Medulla oblongata (tissue), 1 donor: ENCODE data around the gene FAM9A.

Source experiments
- DNase-seq: peaks from one replicate; pipeline ENCODE4 v3.0.0-alpha.2; 2015; ENCODE audit errors: extremely low spot score

Gene FAM9A

DNA sequence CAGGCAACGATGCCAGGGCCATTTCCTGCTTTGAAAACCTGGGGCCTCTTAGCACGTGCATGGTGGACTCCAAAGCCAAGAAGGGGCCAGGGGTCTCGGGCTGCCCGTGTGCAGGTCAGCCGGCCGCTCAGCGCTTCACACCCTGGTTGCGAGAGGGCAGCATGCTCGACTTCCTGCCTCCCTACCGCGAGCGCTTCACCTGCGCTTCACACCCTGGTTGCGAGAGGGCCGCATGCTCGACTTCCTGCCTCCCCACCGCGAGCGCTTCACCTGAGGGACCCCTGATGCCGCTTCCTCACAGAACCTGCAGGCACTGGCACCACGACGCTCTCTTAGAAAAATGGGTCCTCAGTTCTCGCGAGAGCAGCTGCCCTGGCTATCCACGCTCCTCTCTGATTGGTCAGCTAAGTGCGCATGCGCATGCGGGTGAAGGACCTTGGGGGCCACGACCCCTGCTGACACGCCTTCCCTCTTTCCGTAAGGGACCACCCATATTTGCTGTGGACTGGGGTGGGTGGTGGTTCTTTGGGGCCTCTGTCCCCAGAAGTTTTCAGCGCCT is at the start of gene FAM9A:
Gene FAM9A (minus strand): TSS at position 343 of the 559 bp plus-strand sequence. CDS start 1,212 bp downstream, outside the sequence.
- DNase-seq, result no peak

DNA sequence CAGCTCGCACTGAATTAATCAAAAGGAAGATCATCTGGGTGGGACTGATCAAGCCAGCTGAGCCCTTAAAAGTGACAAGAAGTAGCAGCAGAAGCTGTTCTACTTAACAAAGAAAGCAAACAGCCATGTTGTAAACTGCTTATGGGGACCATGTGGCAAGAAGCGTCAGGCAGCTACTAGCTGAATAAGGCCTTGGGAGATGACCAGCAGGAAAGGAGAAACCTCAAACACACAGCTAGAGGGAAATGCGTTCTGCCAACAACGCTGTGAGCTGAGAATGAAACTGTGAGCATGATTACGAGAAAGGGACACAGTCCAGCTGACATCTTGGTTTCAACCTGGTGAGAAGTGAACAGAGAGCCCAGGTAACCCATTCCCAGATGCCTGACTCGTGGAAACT is 49.3 kb upstream of the FAM9A start:
- DNase-seq, result no peak

DNA sequence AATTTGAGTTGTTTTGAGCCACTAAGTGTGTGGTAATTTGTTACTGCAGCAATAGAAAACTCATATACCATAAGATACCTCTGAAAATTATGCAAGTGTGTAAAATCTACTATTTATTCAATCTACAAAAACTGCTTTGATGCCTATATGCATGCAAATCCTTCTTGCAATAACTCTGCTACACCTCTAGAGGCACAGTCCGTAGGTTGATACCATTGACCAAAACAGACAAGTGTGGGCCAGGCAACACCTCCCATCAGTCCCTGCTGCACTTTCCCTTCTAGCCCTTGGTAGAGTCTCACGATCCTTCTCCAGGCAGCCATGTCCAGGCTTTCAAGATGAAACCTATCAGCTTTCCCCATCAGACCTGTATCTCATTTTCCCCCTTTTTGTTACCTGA is 48.8 kb upstream of the FAM9A start:
- DNase-seq, result no peak

DNA sequence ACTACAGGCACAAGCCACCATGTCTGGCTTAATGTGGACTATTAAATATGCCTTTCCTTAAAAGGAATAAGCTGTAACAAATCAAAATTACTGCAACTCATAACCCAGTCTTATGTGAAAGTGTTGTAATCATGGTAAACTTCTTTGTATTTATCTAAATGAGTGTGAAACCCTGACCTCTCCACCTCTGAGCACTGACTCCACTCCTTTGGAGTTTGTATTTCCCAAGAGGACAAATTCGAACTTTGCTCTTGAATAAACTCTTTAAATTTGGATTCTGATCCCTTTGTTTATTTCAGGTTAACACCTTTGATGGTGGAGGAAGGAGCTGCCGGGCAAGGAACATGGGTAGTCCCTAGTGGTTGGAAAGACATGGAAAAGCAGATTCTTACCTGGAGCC is 48.3 kb upstream of the FAM9A start:
- no peak for DNase-seq

DNA sequence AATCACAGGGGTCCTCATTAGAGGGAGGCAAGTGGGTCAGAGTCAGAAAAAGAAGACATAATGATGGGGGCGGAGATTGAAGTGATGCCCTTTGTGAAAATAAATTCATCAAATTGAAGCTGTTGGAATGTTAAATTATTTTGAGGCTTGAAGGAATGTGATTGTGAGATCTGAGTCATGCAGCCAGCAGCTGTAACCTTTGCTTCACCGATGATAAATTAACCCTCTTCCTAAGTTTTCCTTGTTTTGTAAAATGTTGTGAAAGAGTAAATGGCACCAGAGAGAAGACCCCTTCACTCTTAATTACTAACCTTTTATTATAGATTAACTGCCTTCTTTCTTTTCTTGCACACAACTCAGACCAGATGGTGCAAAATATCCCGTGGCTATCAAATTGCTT is 47.7 kb upstream of the FAM9A start:
- no peak for DNase-seq

DNA sequence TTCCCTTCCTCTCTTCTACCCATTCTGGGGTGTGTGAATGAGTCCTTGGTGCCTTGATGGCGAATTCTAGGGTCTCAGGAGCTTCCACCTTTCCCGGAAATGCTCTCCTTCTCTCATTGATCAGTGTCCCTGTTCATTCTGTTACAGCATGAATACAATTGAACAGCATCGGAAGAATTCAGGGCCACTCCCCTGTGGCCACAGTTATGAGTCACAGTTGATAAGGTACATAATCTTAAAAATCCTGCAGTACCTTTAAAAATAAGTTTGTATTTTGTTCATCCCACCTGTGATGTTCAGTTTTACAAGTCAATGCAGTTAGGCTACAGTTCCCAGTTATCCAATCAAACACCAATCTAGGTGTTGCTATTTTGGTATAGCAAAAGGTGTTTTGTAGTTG is 47.3 kb upstream of the FAM9A start:
- DNase-seq, result no peak

DNA sequence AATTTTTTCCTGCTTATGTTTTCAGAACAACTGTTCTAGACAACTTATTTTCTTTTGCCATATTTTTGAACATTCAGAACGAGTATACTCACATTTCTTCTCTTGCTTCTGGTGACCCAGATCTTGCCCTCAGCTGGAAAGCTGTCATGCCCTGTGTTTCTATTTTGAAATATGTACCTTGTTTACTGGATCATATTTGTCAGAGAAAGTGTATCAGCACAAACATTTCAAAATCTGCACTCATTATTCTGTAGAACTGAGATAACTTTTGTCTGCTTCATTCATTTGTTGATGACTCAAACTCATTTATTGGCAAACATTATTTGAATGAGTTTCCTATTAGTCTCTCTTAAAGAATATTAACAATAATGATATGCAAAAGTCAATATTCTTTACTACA is 46.2 kb upstream of the FAM9A start:
- no peak for DNase-seq

DNA sequence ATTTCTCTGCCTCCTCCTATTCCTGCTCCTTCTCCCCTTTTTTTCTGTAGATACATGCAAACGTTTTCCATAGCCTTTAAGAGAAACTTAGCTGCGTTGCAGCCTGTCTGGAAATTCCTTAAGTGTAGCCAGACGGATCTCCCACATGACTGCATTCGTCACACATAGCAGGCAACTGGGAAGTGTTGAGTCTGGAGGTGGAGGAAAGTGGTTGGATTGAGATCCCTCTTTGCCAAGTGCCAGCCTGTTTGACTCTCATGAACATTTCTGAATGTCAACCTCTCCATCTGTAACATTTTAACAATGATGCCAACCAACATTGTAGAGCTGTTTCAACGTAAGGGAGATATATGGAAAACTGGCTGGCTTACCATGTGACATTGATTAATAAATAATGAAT is 45.1 kb upstream of the FAM9A start:
- no peak for DNase-seq

DNA sequence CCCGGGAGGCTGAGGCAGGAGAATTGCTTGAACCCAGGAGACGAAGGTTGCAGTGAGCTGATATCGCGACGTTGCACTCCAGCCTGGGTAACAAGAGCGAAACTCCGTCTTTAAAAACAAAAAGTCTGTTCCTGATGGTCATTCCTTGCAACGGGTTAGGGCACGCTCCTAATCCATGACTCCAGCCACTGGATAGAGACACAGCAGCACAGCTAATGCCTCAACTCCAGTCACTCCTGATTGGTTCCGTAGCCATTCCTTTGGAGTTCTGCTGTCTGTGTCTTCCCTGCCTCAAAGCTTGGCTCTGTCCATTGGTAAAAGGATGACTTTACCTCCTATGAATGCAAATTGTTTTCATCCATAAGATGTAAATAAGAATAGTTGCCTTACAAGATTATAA is 44.3 kb upstream of the FAM9A start:
- no peak for DNase-seq

DNA sequence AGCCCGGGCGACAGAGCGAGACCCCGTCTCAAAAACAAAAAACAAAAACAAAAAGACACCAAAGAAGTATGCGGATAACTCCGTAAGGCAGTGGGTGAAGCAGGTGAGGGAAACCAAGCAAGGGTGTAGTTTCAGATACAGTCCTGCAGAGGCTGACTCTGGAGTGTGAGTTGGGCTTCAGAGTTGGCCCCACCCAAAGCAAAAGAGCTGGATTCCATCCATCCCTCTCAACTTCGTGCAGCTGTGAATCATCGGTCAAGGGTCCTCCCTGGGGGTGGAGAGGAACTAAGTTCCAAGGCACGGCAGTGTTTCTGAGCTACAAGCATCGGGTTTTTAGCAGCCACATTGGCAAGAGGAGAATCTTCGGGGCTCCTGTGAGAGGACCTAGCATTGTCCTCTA is 43.9 kb upstream of the FAM9A start:
- DNase-seq, result no peak

DNA sequence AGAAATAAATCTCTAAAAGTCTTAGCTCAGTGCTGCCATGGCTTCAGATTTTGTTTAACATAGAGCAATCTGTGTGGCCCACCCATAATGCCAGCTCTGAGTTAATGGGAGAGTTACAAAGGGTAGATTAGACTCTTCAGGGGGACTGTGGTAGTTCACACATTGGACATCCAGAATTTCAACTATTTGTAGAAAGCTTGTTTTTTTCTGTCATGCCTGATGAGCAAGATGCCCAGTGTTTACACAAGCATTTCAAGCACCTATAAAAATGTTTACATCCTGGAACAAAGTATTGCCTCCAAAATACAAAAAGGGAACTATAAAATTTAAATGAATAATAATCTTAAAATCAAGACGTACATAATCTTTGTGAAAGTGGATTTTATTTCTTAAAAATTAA is 43.0 kb upstream of the FAM9A start:
- no peak for DNase-seq

DNA sequence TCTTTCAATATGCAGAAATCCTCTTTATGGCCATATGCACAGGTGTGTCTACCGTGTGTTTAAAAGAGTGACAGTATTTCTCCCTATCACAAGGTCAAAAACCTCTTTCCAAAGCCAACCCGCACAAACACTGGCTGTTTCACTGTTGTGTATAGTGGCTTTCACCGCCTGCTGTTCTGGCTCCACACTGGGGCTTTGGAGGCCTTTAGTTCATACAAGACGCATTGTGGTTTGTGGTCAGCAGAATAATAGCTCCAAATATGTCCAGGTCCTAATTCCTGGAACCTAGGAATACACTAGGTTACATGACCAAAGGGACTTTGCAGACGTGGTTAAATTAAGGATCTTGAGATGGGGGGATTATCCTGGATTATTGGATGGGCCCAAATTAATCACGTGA is 40.7 kb upstream of the FAM9A start:
- DNase-seq, result no peak

DNA sequence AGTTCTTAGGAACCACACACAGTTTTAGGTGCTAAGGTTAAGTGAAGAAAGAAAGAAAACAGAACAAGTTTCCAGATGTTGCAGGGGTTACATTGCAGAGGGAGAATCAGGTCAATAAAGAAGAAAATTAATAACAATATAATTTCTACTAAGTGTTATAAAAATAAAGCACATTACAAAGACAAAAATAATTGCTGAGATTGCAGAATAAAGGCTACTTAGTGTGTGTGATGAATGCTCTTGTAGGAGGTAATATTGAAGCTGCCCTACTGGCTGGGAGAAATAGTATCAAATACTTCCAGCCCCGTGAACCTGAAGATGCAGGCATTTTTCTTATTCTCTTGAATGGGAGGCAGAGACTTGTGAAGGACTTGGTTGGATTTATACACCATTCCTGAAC is 33.2 kb upstream of the FAM9A start:
- no peak for DNase-seq

DNA sequence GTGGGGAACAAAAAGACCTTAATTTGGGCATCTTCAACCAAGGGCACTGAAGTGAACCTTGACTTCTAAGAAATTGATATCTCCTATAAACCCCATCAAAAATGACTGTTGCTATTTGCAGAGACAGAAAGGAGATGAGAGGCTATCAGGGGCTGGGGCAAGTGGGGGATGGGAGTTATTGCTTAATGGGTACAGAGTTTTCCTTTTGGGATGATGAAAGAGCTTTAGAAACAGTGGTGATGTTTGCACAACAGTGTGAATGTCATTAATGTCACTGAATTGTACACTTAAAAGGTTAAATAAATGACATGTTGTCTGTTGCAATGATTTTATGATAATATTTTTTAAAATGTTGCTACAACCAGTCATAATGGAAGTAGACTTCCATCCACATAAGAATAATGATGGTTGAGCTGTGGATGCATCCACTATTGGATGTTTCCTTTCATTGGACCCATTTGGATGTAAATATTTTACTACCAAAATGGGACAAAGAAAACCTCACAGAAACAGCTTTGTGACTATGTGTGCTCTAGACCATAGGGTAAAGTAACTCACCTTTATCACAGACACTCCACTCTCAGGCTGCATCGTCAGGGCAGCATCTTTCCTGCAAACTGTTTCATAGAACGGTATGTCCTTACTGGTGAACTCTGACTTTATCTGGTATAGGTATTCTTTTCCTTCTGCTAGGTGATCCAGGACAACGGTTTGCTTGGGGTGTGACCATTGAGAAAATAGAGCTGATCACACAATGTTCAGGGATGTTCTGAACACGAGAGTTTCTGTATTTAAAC is 31.6 kb upstream of the FAM9A start:
- DNase-seq, result no peak

DNA sequence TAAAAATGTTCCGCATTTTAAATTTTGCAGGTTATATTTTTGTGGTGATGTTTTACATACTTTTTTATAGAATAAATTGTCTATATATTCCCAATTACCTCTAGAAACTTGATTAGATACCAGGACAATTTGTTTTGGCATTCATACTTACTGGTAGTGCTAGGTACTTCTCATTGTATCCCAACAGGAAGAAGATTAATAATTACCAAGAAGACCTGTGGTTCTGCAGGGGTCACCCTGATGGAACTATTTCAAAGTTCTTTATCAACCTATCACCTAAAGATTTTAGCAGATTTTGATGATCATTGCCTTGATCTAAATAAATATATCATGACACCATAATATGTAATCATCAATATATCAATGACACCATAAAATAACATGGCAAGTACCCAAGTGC is 22.5 kb upstream of the FAM9A start:
- no peak for DNase-seq

DNA sequence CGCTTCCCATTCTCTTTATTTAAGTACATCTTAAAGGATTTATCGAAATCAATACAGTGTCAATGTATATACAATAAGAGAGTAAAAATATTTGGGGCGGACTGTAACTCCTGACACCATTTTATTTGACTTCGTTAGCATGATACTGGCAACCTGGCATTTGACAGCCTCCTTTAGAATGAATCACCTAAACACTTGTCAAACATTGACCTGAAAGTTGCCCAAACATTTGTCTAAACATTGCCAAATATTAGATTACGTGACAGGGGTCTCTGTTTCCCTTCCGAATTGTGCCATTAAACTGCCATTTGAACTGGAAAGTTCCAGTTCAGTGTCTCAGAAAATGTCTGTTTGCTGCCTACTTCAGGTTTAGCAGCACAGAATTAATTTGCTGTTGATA is 20.8 kb upstream of the FAM9A start:
- DNase-seq, result no peak

DNA sequence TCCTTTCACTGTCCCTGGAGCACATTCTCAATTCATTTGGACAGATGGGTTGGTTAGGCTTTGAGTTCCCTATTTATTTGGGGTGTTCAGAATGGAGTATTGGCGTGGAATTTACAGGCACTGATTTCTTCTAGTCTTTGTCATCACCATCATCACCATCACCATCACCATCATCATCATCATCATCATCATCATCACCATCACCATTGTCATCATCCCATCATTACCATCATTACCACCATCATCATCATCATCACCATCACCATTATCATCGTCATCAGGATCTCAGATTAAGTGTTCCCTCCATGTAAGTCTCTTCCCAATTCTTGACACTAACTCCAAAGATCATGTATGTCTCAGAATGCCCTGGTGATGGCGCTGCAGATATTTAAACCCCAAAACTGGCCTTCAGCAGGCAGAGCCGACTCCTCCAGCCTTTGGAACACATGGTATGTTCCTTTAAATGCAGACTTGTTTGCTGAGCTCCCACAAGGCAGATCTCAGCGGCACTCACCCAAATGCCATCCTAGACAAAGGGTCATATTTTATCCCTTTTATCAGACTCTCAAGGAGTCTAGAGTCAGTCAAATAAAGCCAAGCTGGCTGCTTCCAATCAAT is 19.8 kb upstream of the FAM9A start:
- DNase-seq, result no peak

DNA sequence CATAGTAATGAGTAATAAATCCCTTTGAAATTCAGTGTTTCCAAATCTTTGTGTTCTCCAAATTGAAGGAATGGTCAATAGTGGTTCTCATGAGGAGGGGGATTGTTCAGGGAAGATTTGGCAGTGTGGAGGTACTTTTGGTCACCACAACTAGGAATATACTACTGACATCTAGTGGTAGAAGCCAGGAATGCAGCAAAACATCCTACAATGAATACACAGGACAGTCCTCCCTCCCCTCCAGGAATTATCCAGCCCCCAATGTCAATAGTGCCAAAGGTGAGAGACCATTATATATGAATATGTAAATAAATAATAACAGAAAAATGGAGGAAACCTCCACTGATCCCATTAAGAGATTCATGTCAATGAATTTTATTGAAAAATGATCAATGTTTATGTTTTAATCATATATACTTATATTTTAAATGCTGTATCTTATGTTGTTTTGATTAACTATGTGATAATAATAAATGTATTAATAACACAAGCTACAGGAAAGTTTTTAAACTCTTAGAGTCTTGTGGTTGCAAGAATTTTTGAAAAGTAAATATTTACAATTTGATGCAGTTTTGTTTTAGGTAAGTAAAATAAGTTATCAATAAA is 14.4 kb upstream of the FAM9A start:
- DNase-seq, result peak; percentile 57

DNA sequence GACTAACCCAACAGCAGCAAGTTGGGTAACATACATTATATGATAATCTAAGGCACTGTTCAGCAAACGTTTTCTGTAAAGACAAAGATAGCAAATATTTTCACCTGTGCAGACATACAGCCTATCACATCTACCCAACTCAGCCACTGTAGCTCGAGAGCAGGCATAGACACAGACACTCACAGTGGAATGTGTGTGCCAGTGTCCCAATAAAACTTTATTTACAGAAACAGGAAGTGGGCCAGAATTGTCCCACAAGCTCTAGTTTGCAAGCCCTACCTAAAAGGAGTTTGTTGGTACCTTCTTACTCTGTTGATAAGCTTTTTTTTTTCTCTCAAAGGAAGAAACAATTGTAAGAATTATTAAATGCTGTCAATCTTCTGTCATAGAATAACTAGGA is 11.9 kb upstream of the FAM9A start:
- no peak for DNase-seq

DNA sequence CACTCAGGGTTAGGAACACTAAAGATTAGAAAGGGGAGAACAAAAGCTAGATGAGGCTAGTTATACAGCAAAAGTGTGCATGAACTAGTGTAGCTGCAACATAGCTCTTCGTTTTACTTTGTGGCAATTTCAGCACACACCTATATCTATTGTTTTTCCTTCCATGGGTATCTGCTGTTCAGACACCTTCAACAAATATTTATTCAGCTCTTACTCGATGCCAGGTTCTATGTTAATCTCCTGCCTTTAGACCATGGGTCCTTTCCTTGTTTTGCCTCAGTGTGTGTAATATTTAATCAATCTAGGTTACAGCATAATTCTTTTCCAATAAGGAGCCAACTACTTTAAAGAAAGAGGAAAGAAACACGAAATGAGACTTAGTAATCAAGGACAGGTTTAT is 10.4 kb upstream of the FAM9A start:
- DNase-seq, result no peak

DNA sequence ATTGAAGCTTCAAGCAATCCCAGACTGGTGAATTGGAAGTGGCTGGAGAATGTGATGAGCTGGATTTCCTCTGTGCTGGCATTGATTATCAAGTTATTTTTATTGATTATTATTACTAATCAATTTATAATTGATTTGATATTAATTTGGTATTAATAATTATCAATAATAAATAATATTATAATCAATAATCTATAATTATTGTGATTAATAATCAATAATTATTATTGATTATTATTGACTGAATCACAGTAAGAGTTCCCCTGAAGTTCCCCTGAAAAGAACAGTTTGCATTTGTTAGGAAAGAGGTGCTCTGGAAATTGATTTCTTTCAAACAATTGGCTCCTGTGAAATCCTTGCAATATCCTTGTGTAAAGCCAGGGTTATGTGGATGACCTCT is 7.5 kb upstream of the FAM9A start:
- no peak for DNase-seq

DNA sequence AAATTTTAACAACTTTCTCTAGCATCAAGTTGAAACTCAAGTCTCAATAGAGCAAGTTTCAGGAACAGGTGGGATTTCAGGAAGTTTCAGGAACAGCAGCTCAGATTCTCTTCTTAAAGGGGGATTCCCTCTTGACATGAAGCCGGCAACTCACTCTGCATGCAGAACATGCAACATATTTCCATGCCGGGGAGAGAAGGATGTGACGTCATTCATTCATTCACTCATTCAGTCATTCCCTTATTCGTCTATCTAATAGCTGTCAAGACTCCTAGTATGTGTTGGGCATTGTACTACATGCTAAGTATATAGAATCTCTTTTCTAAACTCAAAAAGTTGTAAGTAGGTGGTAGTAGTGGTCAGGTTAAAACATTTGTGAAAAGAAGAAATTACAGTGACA is 4.8 kb upstream of the FAM9A start:
- DNase-seq, result no peak

DNA sequence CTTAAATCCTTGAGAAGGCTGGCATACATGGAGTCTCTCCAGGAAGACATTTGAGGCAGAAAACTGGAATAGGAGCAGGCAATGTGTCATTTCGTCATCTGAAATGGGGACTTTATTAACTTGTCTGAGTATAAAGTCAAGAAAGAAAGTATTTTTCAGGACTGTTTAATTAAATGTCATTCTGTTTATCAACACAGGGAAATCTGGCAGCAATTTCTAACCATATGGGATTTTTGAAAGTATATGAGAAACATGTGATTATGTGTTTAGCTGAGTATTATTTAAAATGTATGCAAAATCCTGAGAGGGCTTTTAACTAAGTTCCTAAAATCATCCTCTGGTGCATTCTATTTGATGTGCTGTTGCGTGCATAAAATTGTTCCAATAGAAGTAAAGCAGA is 3.9 kb upstream of the FAM9A start:
- DNase-seq, result no peak
